HG03280 (cell line): ENCODE results near the gene ZMYM2.

Source experiments
- ATAC-seq: cut with Tn5 transposase; IDR thresholded peaks from one replicate; pipeline ENCODE4 v1.9.1; 2021; ENCODE audit warnings: mild to moderate bottlenecking, moderate library complexity; ENCODE audit not compliant: unreplicated experiment

Gene ZMYM2

DNA sequence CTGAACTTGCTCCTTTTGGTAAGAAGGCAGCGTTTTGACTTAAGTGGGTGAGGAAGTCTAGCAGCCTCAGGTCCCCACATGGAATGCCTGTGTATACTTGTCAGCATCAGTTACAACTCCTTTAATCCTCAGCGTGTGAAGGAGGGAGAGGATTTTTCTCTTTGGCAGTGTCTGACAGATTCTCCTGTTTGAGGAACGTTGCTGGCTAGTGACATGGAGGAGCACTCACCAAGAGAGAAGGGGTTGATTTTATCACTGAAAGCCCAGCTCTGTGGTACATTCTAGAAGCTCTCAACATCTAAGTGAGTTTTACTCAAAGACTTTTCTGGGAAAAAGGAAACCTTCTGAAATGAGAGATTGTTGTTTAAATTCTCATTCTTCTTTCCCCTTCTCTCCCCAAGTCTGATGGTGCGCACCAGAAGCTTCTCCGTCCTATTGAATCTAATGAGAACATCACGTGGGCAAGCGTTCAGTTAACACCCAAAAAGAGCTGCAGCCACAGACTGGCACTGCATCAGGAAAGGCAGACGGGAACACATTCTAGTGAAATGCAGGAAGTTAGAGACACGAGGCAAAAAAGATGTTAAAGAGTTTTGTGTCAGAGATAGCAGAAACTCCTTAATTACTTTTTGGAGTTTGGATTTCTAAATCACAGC lies 144.1 kb downstream of the ZMYM2 start:
- ATAC-seq: no peak

DNA sequence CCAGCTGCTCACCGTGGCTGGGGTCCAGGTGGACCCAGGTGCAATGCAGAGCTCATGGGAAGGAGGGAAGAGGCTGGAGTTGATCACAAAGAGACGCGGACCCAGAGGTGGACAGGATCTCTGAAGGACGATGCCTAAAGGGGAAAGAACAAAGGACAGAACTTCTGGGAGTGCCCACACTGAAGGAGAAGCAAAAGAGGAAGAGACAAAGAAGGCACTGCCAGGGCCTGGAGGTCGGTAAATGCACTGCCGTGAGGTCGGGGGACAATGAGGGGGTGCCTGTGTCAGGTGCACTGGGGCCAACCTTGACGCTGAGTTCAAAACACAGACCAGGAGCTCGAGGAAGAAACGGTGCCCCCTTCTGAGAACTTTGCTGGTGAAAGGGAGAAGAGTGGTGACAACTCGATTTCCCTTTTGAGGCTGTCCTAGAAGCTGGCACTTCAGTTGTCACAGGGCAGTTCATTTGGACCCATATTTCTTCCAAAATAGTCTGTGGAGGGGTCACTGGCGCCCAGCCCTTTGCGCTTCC lies 146.7 kb downstream of the ZMYM2 start:
- no peak for ATAC-seq

DNA sequence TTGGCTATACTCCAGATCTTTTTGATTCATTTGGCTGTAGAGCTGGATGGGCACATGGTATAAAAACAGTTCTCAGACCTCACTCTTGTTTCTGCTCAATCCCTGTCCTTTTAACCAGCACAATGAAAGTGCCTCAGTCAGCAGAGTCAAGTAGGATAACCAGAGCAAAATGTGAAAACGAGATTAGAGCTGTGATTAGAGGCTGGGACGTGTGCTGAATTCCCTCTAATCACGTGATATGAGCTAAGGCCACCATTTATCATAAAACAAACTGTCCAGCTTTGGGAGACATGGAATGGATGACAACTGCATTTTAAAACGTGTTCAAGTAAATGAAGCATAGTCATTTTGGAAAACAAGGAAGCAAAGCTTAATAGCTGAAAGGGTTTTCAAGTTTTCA lies 148.2 kb downstream of the ZMYM2 start:
- ATAC-seq: no peak

DNA sequence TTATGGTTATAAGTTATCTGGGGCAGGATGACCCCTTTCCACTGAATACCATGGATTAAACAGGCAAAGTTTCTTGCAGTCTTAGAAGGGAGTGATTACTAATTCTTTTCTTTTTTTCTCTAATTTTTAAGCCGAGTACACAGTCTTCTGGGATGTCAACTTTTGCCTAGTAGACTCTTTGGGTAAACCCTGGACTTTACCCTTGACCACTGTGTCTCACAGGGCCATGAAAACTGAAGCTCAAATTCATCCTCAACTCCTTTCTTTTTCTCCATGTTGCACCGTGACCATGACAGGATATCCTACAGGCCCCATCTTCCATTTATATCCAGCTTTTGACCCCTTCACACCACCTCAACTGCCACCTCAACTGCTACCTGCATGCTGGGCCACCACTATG lies 150.5 kb downstream of the ZMYM2 start:
- no peak for ATAC-seq

DNA sequence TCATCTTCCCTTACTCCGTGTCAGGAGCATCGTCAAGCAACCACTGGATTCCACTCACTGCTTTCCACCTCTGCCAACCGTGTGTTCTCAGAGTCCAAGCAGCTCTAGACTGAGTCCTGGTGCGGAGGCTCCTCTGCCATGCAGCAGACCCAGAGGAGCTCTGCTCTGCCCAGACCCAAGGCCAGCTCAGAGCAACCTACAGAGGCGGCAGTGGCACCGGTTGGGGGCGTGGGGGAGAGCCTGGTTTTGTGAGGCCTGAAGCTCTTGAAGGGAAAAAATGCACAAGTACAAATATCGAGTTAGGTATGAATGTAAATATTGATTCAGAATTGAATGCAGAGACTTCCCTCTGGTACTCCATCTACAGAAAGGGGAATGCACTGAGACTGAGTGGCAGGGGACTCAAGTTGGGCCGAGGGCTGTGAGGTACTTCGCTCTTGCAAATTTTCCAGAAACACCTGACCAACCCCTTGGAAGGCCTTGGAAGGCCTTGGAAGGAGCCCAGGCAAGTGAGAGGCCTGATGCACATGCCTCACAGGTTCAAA lies 155.6 kb downstream of the ZMYM2 start:
- ATAC-seq: no peak

DNA sequence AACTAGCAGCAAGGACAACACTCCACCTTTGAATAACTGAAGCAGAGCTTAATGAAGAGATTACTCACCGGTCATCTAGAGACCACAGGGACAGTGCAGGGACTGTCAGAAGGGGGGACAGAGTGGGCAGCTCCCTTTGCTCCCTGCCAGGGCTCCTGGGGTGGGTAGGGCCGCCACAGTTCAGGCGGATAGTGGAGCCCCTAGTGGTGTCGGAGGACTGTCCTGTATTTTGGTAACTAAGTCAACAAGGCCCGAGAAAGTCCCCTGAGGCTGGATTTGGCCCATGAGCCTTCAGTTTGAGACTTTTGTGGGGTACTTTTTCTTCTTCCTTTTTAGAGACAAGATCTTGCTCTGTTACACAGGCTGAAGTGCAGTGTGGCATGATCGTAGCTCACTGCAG lies 157.7 kb downstream of the ZMYM2 start:
- ATAC-seq: no peak

DNA sequence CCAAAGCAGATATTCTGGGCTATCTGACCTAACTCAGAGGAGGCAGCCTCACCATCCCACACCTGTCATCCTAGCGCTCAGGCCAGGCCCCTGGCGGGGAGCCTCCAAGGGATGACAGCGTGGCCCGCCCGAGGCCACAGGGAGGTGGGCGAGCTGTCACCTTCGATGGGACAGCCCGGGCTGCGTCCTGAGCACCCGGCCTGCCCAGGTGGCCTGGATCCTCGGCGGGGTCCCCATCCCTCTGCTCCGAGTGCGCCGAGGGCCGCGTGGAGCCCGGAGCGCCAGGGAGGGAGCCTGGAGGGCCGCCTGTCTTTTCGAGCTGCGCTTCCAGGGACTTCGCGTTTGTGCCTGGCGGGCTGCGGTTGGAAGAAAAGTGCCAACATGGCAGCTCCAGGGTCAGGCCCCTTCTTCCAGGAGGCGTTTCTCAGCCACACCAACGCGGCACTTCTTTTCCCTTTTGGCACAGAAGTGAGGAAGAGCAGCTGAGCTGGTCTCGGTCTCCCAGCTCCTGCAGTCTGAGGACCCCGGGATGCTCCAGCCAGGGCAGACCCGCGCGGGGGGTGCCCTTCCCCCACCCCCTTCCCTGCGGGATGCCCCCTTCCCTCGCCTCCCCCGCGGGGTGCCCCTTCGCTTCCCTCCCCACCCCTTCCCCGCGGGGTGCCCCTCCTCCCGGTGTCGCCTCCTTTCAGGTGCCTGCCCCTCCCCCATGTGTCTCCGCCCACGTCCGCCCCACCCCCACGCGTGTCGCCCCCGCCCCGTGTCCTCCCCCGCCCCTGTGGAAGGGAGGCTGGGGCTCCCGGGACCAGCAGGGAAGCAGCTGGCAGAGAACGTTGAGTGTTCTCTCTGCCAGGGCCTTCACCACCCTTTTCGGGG lies 160.0 kb downstream of the ZMYM2 start:
- peak; percentile 41 for ATAC-seq

DNA sequence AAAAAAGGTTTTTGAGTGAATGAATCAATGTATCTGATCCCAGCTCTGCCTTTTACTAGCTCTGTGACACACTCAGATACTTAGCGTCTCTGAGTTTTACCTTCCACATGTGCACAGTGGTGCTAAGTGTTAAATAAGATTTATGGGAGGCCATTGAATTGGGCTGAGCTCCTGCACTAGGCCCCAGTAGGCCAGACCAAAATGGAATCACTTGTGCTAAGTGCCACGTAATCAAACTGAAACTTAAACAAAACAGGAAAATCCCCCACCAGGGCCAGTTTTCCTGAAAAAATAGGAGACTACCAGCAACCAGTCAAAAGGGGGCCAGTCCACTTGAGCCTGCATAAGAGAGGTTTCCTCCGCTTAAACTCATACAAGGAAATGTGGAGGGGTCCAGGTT lies 161.4 kb downstream of the ZMYM2 start:
- ATAC-seq: no peak

DNA sequence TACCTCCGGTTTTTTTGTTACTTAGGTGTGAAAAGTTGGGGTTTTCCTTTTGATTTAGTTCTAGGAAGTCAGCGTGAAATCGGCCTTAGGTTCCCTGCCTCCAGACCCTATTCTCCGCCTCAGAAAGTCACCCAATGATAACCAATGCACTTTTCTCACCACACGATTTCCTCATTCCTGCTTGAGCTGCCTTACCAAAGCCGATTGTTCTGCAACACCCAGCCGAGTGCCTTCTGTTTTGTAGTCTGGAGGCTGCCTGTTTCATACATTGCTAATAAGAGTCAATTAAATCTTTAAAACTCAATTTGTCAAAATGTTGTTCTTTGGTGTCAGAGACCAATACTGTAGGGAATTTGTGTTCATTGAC lies 162.6 kb downstream of the ZMYM2 start:
- ATAC-seq: no peak

DNA sequence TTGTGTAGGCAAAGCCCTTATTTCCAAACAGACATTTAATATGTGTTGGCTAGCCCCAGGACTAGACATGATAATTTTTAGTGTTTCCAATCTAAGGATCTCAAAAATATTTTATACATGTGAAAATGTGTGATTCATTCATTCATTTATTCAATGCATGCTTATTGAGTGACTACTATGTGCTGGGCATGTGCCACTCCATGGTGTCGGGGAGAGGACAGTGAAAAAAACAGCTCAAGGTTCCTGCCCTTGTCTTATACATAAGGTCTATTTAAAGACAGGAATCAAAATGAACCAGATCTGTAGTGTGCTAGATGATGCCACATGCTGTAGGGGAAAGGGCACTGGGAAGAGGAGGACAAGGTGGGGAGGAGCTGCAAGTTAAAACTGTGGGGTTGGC lies 165.8 kb downstream of the ZMYM2 start:
- ATAC-seq: no peak

DNA sequence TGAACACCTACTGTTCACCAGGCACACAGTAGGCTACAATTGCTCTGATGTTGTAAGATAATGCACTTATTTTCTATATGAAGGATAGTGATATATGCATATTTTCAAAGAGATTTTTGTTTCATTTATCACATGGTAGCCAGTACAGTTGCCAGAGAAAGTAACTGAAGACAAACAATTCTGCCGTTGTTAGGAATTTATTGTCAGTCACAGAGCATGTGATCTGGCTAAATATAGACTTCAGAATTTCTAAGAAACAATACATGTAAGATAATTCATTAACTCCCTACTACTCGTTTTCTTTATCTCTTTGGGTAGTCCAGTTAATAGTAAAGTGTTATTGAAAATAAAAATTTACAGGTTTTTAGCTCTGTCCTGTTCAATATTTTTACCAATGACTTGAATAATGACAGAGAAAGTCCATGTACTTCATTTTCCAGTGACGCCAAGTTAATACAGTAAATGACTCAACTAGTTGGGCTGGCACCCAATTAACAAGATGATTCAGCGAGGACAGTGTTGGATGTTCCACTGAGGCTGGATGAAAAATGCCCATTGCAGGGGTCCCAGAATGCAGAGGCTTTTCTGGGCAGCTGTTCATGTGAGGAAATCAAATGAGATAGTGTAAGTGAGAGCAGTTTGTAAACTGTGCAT lies 166.7 kb downstream of the ZMYM2 start:
- ATAC-seq: no peak

DNA sequence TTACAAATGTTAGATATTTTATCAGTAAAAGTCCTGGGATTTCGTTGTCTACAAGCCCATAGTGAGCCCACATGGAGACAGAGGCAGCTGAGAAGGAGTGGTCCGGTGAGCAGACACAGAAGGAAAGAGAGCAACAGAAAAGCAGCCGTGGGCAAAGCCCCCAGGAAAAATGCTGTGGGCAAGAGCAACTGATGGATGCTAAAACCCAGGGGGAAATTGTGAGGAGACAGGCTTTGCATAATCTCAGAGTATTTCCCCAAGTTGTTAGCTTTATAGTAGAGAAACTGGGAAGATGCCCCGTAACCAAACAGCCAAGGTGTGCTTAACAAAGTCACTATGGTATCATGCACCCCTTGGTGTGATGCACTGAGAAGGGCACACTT lies 167.2 kb downstream of the ZMYM2 start:
- ATAC-seq: no peak

DNA sequence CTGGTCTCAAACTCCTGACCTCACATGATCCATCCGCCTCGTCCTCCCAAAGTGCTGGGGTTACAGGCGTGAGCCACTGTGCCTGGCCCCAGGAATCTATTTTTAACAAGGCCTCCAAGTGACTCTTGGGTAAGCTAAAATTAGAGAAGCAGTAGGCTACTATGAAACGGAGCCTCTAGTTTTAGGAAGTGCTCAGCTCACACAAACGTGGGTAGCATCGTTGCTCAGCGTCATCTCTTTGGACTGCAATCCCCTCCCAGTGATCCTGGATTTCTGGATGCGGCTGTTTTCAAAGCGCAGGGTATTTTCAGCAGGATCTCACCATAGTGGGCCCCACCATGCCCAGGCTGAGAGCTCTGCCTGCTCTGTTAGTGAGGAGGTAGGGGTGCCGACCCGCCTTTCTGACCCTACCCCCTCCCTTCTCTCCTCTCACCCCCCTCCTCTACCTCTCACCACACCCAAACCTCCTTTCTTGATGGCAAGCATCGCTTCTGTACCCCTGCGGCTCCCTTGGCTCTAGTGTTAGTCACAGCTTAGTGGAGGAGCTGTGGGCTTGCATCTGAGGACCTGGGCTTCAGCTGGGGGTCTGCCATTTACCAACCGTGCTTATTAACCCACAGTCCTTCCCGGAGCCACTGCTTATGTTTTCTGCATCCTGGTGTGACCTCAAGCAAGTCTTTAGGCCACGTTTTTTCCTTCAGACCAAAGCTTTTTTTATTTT lies 168.2 kb downstream of the ZMYM2 start:
- no peak for ATAC-seq

DNA sequence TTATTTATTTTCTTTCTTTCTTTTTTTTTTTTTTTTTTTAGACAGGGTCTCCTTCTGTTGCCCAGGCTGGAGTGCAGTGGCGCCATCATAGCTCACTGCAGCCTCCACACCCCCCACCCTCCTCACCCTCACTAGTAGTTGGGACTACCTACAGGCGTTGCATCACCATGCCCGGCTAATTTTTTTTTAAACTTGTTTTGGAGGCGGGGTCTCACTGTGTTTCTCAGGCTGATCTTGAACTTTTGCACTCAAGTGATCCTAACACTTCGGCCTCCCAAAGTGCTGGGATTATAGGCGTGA lies 168.7 kb downstream of the ZMYM2 start:
- ATAC-seq: no peak

DNA sequence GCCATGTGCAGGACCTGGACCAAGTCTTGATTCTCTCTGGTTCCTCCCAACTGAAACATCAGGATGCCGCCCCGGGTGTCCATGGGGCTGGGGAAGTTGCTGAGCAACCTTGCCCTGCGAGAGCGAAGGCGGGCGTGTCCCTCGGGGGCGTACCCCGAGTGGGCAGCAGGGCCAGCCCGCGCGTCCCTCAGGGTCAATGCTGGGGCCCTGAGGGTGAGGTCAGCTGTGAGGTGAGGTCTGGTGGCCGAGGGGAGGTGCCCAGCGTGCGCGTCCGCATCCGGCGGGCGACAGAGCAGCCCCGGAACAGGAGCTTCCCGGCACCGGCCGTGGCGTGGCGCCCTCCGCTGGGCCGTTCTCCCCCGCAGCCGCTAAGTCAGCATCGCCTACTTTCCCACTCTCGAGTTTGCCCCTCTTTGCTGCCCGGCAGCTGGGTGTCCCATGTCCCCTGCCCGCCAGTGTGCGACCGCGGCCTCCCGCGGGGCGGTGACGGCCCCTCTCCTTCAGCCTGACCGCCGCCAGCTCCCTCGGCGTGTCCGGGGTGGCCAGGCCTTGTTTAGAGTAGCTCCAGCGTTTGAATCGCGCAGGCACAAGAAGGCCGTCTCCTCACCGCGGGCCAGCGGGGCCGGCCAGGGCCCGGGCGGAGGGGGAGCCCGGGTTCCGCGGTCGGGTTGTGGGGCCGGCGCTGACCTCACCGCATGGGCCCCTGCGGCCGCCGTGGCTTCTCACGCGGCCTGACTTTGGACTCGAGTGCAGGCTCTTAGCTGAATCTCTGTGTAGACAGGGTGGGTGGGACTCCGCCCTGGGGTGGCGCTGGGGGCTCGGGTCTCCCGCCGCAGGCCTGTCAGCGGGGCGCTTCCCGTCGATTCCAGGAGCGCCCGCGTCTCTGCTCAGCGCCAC lies 169.3 kb downstream of the ZMYM2 start:
- peak; percentile 61 for ATAC-seq

DNA sequence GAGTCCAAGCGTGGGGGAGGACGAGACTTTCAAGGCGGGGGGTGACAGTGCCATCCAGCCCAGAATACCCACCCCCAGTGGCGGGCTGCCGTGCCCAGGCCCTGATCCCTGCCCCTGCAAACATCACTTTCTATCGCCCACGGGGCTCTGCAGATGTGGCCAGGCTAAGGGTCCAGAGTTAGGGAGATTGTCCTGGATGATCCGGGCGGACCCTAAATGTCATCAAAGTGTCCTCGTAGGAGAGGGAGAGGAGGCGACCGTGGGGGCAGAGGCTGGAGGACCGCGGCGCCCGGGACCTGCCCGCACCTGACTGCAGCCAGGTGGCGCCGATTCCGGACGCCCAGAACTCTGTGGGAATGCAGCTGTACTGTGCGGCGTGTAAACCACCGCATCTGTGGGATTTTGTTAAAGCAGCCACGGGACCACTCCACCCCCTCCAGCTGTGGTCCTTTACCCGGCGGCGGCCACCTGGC lies 170.0 kb downstream of the ZMYM2 start:
- ATAC-seq: peak; percentile 6

DNA sequence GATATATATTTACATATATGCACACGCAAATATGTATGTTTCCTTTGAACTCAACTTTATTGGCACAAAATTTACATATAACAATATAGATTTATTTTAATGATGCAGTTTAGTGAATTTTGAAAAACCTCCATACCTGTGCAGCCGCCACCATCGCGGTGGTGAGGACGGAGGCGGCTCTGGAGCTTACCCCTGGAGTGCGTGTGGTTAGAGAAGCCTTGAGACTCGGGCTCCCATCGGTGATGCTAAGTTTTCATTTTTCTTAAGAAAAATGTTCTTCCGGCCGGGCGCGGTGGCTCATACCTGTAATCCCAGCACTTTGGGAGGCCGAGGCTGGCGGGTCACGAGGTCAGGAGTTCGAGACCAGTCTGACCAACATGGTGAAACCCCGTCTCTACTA lies 170.5 kb downstream of the ZMYM2 start:
- ATAC-seq: no peak

DNA sequence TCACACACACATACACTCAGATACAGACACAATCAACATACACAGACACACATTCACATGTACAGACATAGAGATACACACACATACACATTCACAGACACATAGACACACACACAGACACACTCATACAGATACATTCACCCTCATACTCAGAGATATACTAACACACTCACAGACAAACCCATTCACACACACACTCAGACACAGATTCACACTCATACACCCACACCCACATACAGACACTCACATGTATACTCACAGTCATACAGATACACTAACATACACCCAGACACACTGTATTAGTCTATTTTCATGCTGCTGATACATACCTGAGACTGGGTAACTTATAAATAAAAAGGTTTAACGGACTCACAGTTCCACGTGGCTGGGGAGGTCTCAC lies 171.5 kb downstream of the ZMYM2 start:
- no peak for ATAC-seq

DNA sequence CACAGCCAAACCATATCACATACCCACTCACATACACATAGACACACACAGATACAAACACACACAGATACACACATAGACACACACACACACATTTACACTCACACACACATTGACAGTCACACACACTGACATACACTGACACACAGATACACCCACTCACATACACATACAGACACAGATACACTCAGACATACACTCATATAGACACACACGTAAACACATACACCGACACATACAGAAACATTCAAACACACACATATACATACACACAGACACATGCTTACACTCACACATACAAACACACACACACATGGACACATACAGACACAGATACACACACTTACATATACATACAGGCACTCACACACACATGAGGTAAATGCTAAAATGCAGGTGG lies 172.1 kb downstream of the ZMYM2 start:
- ATAC-seq: no peak
